Adrenal gland (tissue), 5 donors: ENCODE results near the gene RNF25.
A peak's percentile ranks its signal among the peaks of the same experiment; 100 is the strongest.

ENCODE experiments used
- CTCF ChIP-seq, 6 experiments: fragments of 450-650 bp in 4 of 6; fragments of 200-600 bp in 2 of 6; sonication (generic) in 1 of 6; IDR thresholded peaks; 1 replicate in 5 of 6; 2 replicates in 1 of 6; pipeline versions ENCODE4 v1.5.1 to v1.8.0; 2016 to 2021; ENCODE audit warnings: antibody characterized with exemption in 6 of 6, mild to moderate bottlenecking in 2 of 6, moderate library complexity in 1 of 6
- POLR2A ChIP-seq, 2 donors: fragments of 450-650 bp; IDR thresholded peaks; one replicate each; pipeline ENCODE4 v1.6.1; 2017; ENCODE audit warnings: antibody characterized with exemption in 2 of 2, mild to moderate bottlenecking in 2 of 2, moderate library complexity in 1 of 2
- donor health status: DM: no; HTN: no; CAD: no.

- TF ChIP-seq CTCF (IDR thresholded peaks at IDR 0.05) (no peak), POLR2A (IDR thresholded peaks at IDR 0.05) (peak; percentile 37 to 62)
These were observed at the start of gene RNF25, which contains the start of gene STK36 for GRCh38 chr2:218671654-218672566.
